NCI-H2227 (cell line): ENCODE results near the gene ENOX1.

ENCODE experiments used
- DNase-seq: peaks from one replicate; lab custom pipeline; 2025; ENCODE audit not compliant: unreplicated experiment; lab: John Stamatoyannopoulos, UW

Gene ENOX1

GRCh38 chr13:43611281-43612273 lies 175.2 kb downstream of the ENOX1 start:
- DNase-seq, result peak; percentile 3

- no peak for DNase-seq
These were observed 178.2 kb downstream of the ENOX1 start for GRCh38 chr13:43608400-43609137.

- no peak for DNase-seq
These were observed 189.2 kb downstream of the ENOX1 start for GRCh38 chr13:43597599-43597945.

GRCh38 chr13:43596924-43597598 lies 189.7 kb downstream of the ENOX1 start:
- no peak for DNase-seq

- DNase-seq, result no peak
These were observed 190.8 kb downstream of the ENOX1 start for GRCh38 chr13:43596006-43596405.

- no peak for DNase-seq
These were observed 199.4 kb downstream of the ENOX1 start for GRCh38 chr13:43587376-43587775.

- no peak for DNase-seq
These were observed 202.0 kb downstream of the ENOX1 start for GRCh38 chr13:43584751-43585150.

- DNase-seq, result no peak
These were observed 203.5 kb downstream of the ENOX1 start for GRCh38 chr13:43583321-43583720.

GRCh38 chr13:43580280-43580679 lies 206.5 kb downstream of the ENOX1 start:
- DNase-seq, result no peak

- no peak for DNase-seq
These were observed 207.5 kb downstream of the ENOX1 start for GRCh38 chr13:43579321-43579720.

- DNase-seq, result no peak
These were observed 212.2 kb downstream of the ENOX1 start for GRCh38 chr13:43574605-43575004.

- DNase-seq, result no peak
These were observed 212.8 kb downstream of the ENOX1 start for GRCh38 chr13:43573802-43574514.

GRCh38 chr13:43573361-43573740 lies 213.4 kb downstream of the ENOX1 start:
- no peak for DNase-seq

GRCh38 chr13:43572656-43573360 lies 214.0 kb downstream of the ENOX1 start:
- peak; percentile 4 for DNase-seq

GRCh38 chr13:43569658-43570057 lies 217.1 kb downstream of the ENOX1 start:
- no peak for DNase-seq

GRCh38 chr13:43567608-43568007 lies 219.2 kb downstream of the ENOX1 start:
- DNase-seq, result no peak

GRCh38 chr13:43564952-43565351 lies 221.8 kb downstream of the ENOX1 start:
- no peak for DNase-seq

- DNase-seq, result no peak
These were observed 225.7 kb downstream of the ENOX1 start for GRCh38 chr13:43561081-43561480.

GRCh38 chr13:43558939-43559338 lies 227.8 kb downstream of the ENOX1 start:
- DNase-seq, result no peak

GRCh38 chr13:43558326-43558725 lies 228.4 kb downstream of the ENOX1 start:
- no peak for DNase-seq
